Adrenal gland (tissue), 12 donors: ENCODE measurements around the gene BOD1L2. TPM values are rescaled to one million over a fixed set of nuclear protein-coding genes. Genes with fewer than 3 reads are reported as not detected.

Experiments used
- DNase-seq, 7 donors: peaks; one replicate each; pipeline ENCODE4 v3.0.0-alpha.2; 2019 to 2020
- H3K27ac ChIP-seq, 5 donors: fragments of 200-600 bp; sonication (generic) in 4 of 5; 1 replicate in 3 of 5; 2 replicates in 2 of 5; pipeline versions ENCODE4 v1.5.1 to v1.8.0; 2016 to 2020; ENCODE audit warnings: mild to moderate bottlenecking in 1 of 5
- H3K27me3 ChIP-seq: fragments of 200-600 bp; 2 replicates; pipeline ENCODE4 v1.8.0; 2021
- H3K36me3 ChIP-seq, 2 donors: fragments of 200-600 bp; replicated peaks in 1 of 2; 1 replicate in 1 of 2; 2 replicates in 1 of 2; pipeline versions ENCODE4 v1.5.1 to v1.8.0; 2018 to 2022
- H3K4me1 ChIP-seq, 2 donors: fragments of 200-600 bp; replicated peaks in 1 of 2; 1 replicate in 1 of 2; 2 replicates in 1 of 2; pipeline versions ENCODE4 v1.5.1 to v1.8.0; 2018 to 2021
- H3K4me3 ChIP-seq, 4 donors: fragments of 200-600 bp; sonication (generic) in 3 of 4; one replicate each; pipeline ENCODE4 v1.5.1; 2016 to 2018
- H3K9me3 ChIP-seq, 3 donors: fragments of 200-600 bp; sonication (generic) in 1 of 3; replicated peaks in 1 of 3; 1 replicate in 2 of 3; 2 replicates in 1 of 3; pipeline versions ENCODE4 v1.5.1 to v1.8.0; 2016 to 2021
- POLR2A ChIP-seq, 2 donors: fragments of 450-650 bp; IDR thresholded peaks; one replicate each; pipeline ENCODE4 v1.6.1; 2017; ENCODE audit warnings: antibody characterized with exemption in 2 of 2, mild to moderate bottlenecking in 2 of 2, moderate library complexity in 1 of 2
- WGBS, 4 donors: extraction: QIAGEN DNeasy Blood & Tissue Kit in 2 of 4; methylation state at CpG; one replicate each; pipeline versions ENCODE4 v1.1.5 to v1.1.7; 2013 to 2017; 5-methylcytosine and 5-hydroxymethylcytosine counted together
- intact Hi-C, 2 donors: fragments of 100-400 bp; cut with DNase I; formaldehyde crosslinking; loops; one replicate each; pipeline versions ENCODE4 v1.14.1 to v1.15.0; 2022 to 2023
- polyA plus RNA-seq, 3 donors: library from polyadenylated mRNA; stranded (reverse); fragments of 200-250 nt in 2 of 3; fragments of 350-450 nt in 1 of 3; fragmentation: Illumina TruSeq in 1 of 3; extraction: RNeasy Lipid Tissue Mini Kit (QIAGEN cat#74804) in 1 of 3; gene quantifications; one replicate each; pipeline ENCODE4 v1.2.3, GENCODE V29; 2013 to 2014
- total RNA-seq, 9 donors: library from RNA; depleted of rRNA in 4 of 9; stranded (reverse); fragments of >200 nt in 4 of 9; fragments of 120-200 nt in 1 of 9; fragmentation: NEBNext Ultra II Directional in 1 of 9; extraction: Animal tissue kit (Norgen Biotek cat#: 25700) in 1 of 9; gene quantifications; one replicate each; pipeline versions ENCODE4 v1.1.0 to v1.2.4, GENCODE V29; 2013 to 2023
- TF ChIP-seq, protein P1 (sequence below), 6 experiments: fragments of 450-650 bp in 4 of 6; fragments of 200-600 bp in 2 of 6; sonication (generic) in 1 of 6; IDR thresholded peaks; 1 replicate in 5 of 6; 2 replicates in 1 of 6; pipeline versions ENCODE4 v1.5.1 to v1.8.0; 2016 to 2021; ENCODE audit warnings: antibody characterized with exemption in 6 of 6, mild to moderate bottlenecking in 2 of 6, moderate library complexity in 1 of 6
- donor health status: healthy with polysubstance abuse.
- donor health status: Bipolar disorder and iron deficiency.
- donor health status: DM: yes; HTN: yes; CAD: no.
- donor health status: DM: no; HTN: no; CAD: no.
- donor health status: DM: no; HTN: no; CAD: no.
- donor health status: DM: yes; HTN: yes; CAD: no.

The BOD1L2 gene
- total and polyA plus RNA-seq, 12 donors: not detected

DNA sequence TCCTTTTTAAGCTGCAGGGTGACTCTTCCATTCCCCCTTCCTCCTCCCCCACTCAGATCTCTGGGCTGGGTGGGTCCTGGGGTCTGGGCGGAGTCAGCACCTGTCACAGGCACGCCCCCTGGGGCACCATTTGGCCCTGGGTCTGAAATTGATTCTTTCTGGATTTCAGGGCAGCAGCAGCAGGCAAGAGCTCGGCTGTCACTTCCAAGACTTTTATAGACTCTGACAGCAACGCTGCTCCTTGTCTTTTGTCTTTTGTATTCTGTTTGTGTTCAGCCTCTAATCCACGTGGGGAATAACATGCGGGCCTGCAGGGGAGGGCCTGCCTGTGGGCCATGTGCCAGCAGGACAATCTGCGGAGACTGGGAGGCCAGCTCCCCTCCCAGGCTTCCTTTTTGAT lies 3.9 kb downstream of the BOD1L2 start:
- Histone ChIP-seq H3K9me3 (no peaks in the 10 kb centered on the region), H3K27ac (no peak overlapping the region), H3K4me3 (no peak overlapping the region), H3K27me3 (peaks cover 6% of the 10 kb centered on the region), H3K4me1 (no peaks in the 10 kb centered on the region), H3K36me3 (no peaks in the 10 kb centered on the region)
- no peak for DNase-seq
- 9 to 14% (median 11%) methylated on average over 7 of the region's 7 CpGs for WGBS, 4 donors
- TF ChIP-seq, protein P1, sequence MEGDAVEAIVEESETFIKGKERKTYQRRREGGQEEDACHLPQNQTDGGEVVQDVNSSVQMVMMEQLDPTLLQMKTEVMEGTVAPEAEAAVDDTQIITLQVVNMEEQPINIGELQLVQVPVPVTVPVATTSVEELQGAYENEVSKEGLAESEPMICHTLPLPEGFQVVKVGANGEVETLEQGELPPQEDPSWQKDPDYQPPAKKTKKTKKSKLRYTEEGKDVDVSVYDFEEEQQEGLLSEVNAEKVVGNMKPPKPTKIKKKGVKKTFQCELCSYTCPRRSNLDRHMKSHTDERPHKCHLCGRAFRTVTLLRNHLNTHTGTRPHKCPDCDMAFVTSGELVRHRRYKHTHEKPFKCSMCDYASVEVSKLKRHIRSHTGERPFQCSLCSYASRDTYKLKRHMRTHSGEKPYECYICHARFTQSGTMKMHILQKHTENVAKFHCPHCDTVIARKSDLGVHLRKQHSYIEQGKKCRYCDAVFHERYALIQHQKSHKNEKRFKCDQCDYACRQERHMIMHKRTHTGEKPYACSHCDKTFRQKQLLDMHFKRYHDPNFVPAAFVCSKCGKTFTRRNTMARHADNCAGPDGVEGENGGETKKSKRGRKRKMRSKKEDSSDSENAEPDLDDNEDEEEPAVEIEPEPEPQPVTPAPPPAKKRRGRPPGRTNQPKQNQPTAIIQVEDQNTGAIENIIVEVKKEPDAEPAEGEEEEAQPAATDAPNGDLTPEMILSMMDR (IDR thresholded peaks at IDR 0.05): no peak
- TF ChIP-seq POLR2A (IDR thresholded peaks at IDR 0.05): no peak
- intact Hi-C loops: no loop called here

DNA sequence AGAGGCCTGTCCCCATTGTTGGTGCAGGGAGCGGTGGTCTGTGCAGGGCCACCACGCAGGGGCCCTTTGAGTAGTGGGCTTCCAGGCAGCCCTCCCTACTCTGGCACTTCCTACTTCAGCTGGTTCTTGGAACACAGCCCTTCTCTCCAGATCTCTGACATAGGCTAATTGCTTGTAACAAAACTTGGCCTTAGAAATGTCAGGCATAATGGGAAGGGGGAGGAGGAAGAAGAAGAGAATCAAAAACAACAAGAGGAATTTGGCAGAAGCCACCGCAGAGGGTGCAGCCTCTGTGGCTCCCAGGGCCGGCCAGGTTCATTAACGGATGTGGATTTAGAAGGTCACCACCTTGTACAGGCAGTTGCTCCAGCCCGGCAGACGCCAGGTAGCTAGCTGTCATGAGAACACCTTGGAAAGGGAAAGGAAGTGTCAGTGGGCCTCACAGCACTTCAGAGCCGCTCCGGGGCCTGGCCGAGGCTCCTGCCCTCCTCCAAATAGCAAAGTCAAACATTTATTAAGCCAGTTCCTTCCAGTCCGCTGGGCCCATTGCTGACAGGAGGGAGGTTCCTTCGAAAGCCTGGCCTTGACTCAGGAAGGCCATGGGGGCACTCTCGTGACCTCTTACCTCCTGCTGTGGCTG lies 7.4 kb downstream of the BOD1L2 start:
- no peak overlapping the region for H3K4me3 ChIP-seq
- no peaks in the 10 kb centered on the region for H3K4me1 ChIP-seq
- TF ChIP-seq, protein P1 (IDR thresholded peaks at IDR 0.05): no peak
- no peak for TF ChIP-seq POLR2A (IDR thresholded peaks at IDR 0.05)
- no peaks in the 10 kb centered on the region for H3K36me3 ChIP-seq
- H3K27ac ChIP-seq: no peak overlapping the region
- no peak for DNase-seq
- intact Hi-C loops: no loop called here
- no peaks in the 10 kb centered on the region for H3K9me3 ChIP-seq
- WGBS, 4 donors: 48 to 71% (median 57%) methylated on average over 12 to 13 of the region's 13 CpGs
- H3K27me3 ChIP-seq: no peaks in the 10 kb centered on the region

GRCh38 chr18:57164401-57164800 lies 17.5 kb downstream of the BOD1L2 start:
- intact Hi-C loops: no loop called here
- H3K36me3 ChIP-seq: no peaks in the 10 kb centered on the region
- DNase-seq: no peak
- H3K4me1 ChIP-seq: no peaks in the 10 kb centered on the region
- TF ChIP-seq, protein P1 (IDR thresholded peaks at IDR 0.05): no peak
- no peak for TF ChIP-seq POLR2A (IDR thresholded peaks at IDR 0.05)
- 57 to 75% (median 65%) methylated on average over 6 of the region's 6 CpGs for WGBS, 4 donors
- no peak overlapping the region for H3K27ac ChIP-seq
- no peaks in the 10 kb centered on the region for H3K27me3 ChIP-seq
- H3K9me3 ChIP-seq: no peaks in the 10 kb centered on the region
- no peak overlapping the region for H3K4me3 ChIP-seq

- 36 to 49% (median 45%) methylated on average over 1 of the region's 1 CpG for WGBS, 4 donors
- no peak for DNase-seq
- Histone ChIP-seq H3K27ac (no peak overlapping the region), H3K27me3 (no peaks in the 10 kb centered on the region), H3K9me3 (no peaks in the 10 kb centered on the region), H3K4me1 (no peaks in the 10 kb centered on the region), H3K36me3 (no peaks in the 10 kb centered on the region), H3K4me3 (no peak overlapping the region)
- TF ChIP-seq POLR2A (IDR thresholded peaks at IDR 0.05): no peak
- TF ChIP-seq, protein P1 (IDR thresholded peaks at IDR 0.05): no peak
- intact Hi-C loops: no loop called here
Measured at GRCh38 chr18:57167617-57168308, 20.9 kb downstream of the BOD1L2 start.
